ENCODE measurements around the gene AHR. TPM values are rescaled to one million over a fixed set of nuclear protein-coding genes. Genes with fewer than 3 reads are reported as not detected.

Gene AHR
- total RNA-seq, 6 donors from 2014 or later, result 68.8 to 236 (median 95.6) TPM

GRCh38 chr7:17269341-17270221, 28.9 kb upstream of the AHR start:
- TF ChIP-seq POLR2A (IDR thresholded peaks at IDR 0.05), result no peak
- Histone ChIP-seq H3K9me3 (peaks cover 10 to 32% (median 22%) of the 10 kb centered on the region in 4 donors), H3K4me1 (peaks cover 0 to 5% (median under 1%) of the 10 kb centered on the region in 4 donors), H3K36me3 (no peaks in the 10 kb centered on the region), H3K27ac (no peak overlapping the region), H3K4me3 (no peak overlapping the region), H3K27me3 (no peaks in the 10 kb centered on the region)
- no peak for DNase-seq
- ATAC-seq (ENCODE audit: low FRiP score in 2 of 2), result no peak
- WGBS, 2 donors, result 62 to 85% methylated on average over 3 of the region's 3 CpGs

GRCh38 chr7:17274551-17275245, 23.8 kb upstream of the AHR start:
- 21 to 36% methylated on average over 5 of the region's 5 CpGs for WGBS, 2 donors
- H3K27ac ChIP-seq, result peak overlapping the region in 3 of 4 donors; percentile 35 to 68 (median 65)

GRCh38 chr7:17275749-17276671, 22.4 kb upstream of the AHR start:
- H3K27me3 ChIP-seq, result no peaks in the 10 kb centered on the region
- TF ChIP-seq CTCF (IDR thresholded peaks at IDR 0.05) (no peak), POLR2AphosphoS5 (IDR thresholded peaks at IDR 0.05) (peak in 1 of 2 donors; percentile 14), POLR2A (IDR thresholded peaks at IDR 0.05) (no peak), EP300 (IDR thresholded peaks at IDR 0.05) (peak in 1 of 4 donors; percentile 56)
- H3K4me1 ChIP-seq, result peaks cover 4 to 24% (median 19%) of the 10 kb centered on the region in 4 donors
- ATAC-seq (ENCODE audit: low FRiP score in 2 of 2) (peak; percentile 92 to 95), DNase-seq (no peak)
- H3K36me3 ChIP-seq, result no peaks in the 10 kb centered on the region
- peak overlapping the region; percentile 35 to 68 (median 56) for H3K27ac ChIP-seq
- no peak overlapping the region for H3K4me3 ChIP-seq
- no peaks in the 10 kb centered on the region for H3K9me3 ChIP-seq
- 45 to 46% methylated on average over 4 of the region's 4 CpGs for WGBS, 2 donors

More at GRCh38 chr7:17274551-17275245, 23.8 kb upstream of the AHR start:
- no peak for TF ChIP-seq POLR2AphosphoS5 (IDR thresholded peaks at IDR 0.05)
- TF ChIP-seq CTCF (IDR thresholded peaks at IDR 0.05), result no peak
- no peak for TF ChIP-seq POLR2A (IDR thresholded peaks at IDR 0.05)
- TF ChIP-seq EP300 (IDR thresholded peaks at IDR 0.05), result no peak
- ATAC-seq (ENCODE audit: low FRiP score in 2 of 2) (no peak), DNase-seq (no peak)
- Histone ChIP-seq H3K4me1 (peaks cover 4 to 24% (median 19%) of the 10 kb centered on the region in 4 donors), H3K9me3 (peaks cover 7 to 11% (median 9%) of the 10 kb centered on the region in 4 donors), H3K27me3 (no peaks in the 10 kb centered on the region), H3K4me3 (no peak overlapping the region), H3K36me3 (no peaks in the 10 kb centered on the region)

GRCh38 chr7:17279061-17279460, 19.4 kb upstream of the AHR start:
- no peaks in the 10 kb centered on the region for H3K9me3 ChIP-seq
- no peak overlapping the region for H3K27ac ChIP-seq
- 75 to 78% methylated on average over 4 of the region's 4 CpGs for WGBS, 2 donors
- H3K36me3 ChIP-seq, result no peaks in the 10 kb centered on the region
- ATAC-seq (ENCODE audit: low FRiP score in 2 of 2), result no peak
- no peak for DNase-seq
- no peak for TF ChIP-seq EP300 (IDR thresholded peaks at IDR 0.05)
- no peak for TF ChIP-seq CTCF (IDR thresholded peaks at IDR 0.05)
- no peak for TF ChIP-seq POLR2A (IDR thresholded peaks at IDR 0.05)
- TF ChIP-seq POLR2AphosphoS5 (IDR thresholded peaks at IDR 0.05), result no peak
- H3K4me3 ChIP-seq, result no peak overlapping the region
- no peaks in the 10 kb centered on the region for H3K27me3 ChIP-seq
- H3K4me1 ChIP-seq, result peaks cover 4 to 24% (median 19%) of the 10 kb centered on the region in 4 donors

Measured in upper lobe of left lung (tissue), 6 donors.